Smooth muscle cell of bladder (primary cell): ENCODE data around the gene SESN2. TPM values are rescaled to one million over a fixed set of nuclear protein-coding genes. Genes with fewer than 3 reads are reported as not detected.

ENCODE experiments used
- total RNA-seq: library from RNA; depleted of rRNA; stranded (reverse); fragments of >200 nt; gene quantifications from 2 replicates; pipeline ENCODE4 v1.2.3, GENCODE V29; 2014

SESN2 gene
- total RNA-seq = 19.4 and 27.0 TPM in 2 replicates

DNA sequence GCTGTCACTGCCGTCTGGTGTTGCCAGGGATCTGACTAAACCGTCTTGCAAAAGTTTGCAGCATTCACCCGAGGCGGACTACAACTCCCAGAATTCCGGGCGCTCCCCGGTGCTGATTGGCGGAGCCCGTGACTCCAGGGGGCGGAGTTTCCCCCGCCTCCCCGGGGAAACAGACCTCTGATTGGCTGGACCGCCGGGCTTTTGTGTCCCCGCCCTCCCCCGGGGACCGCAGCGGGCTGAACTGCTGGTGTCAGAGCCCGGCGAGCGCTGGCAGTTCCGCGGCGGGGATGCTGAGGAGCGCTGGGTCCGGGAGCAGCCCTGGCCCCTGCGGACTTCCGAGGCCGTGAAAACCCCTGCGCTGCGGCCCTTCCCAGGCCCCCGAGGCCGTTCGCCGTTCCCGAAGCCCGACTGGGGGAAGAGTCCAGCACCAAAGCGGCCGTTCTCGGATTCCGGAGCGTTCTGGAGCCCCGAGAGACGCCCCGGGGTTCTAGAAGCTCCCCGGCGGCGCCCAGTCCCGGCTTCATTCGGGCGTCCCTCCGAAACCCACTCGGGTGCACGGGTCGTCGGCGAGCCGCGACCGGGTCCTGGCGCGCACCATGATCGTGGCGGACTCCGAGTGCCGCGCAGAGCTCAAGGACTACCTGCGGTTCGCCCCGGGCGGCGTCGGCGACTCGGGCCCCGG lies at the start of gene SESN2:
Gene SESN2 (plus strand): TSS at position 267 of the 682 bp plus-strand sequence. CDS start 330 bp downstream, at position 597.

GRCh38 chr1:28232558-28233263 lies 26.6 kb upstream of the SESN2 start, which contains the start of gene DNAJC8:
Gene DNAJC8 (minus strand): TSS chr1:28233029. CDS start chr1:28232998, 31 bp downstream.

GRCh38 chr1:28235755-28236655 lies 23.3 kb upstream of the SESN2 start, which contains the start of gene ATP5IF1:
Gene ATP5IF1 (plus strand): TSS chr1:28236124. CDS start chr1:28236184, 60 bp downstream.

Other genes starting within 250 kb of the SESN2 start
- gene EYA3, start 170.9 kb upstream of the SESN2 start, total RNA-seq = 8.1 and 8.5 TPM in 2 replicates
- not detected in 2 replicates for gene PTAFR, start 82.8 kb upstream of the SESN2 start, total RNA-seq
- gene DNAJC8, start 26.5 kb upstream of the SESN2 start, total RNA-seq = 53.5 and 60.5 TPM in 2 replicates
- gene ATP5IF1, start 23.4 kb upstream of the SESN2 start, total RNA-seq = 181 and 203 TPM in 2 replicates
- gene MED18, start 69.5 kb downstream of the SESN2 start, total RNA-seq = 20.2 and 26.3 TPM in 2 replicates
- 3.1 and 3.7 TPM in 2 replicates for gene PHACTR4, start 110.2 kb downstream of the SESN2 start, total RNA-seq
- gene RCC1, start 246.5 kb downstream of the SESN2 start, total RNA-seq = 33.1 and 70.1 TPM in 2 replicates